Measurements from ENCODE around the gene MADCAM1. TPM values are rescaled to one million over a fixed set of nuclear protein-coding genes. Genes with fewer than 3 reads are reported as not detected.

Gene MADCAM1
- total and polyA plus RNA-seq, 10 donors: 3.0 to 33.6 (median 5.6) TPM

GRCh38 chr19:533364-534058 lies 37.2 kb downstream of the MADCAM1 start:
- Histone ChIP-seq H3K27me3 (replicated peaks in 1 of 7) (no peaks in the 10 kb centered on the region), H3K9me3 (no peaks in the 10 kb centered on the region), H3K4me3 (peak overlapping the region in 7 of 8 donors; percentile 85 to 99 (median 96)), H3K4me1 (peaks cover 17 to 62% (median 45%) of the 10 kb centered on the region in 6 donors), H3K27ac (peak overlapping the region; percentile 69 to 99 (median 96)), H3K36me3 (peaks cover 0 to 43% (median 28%) of the 10 kb centered on the region in 6 donors)
- intact Hi-C loops (cut with DNase I; ENCODE audit: low total_unique reads): loop anchor here (5.0 kb wide), 1 partner anchor 39 kb away; the partner anchor contains the start of gene BSG
- DNase-seq: no peak
- WGBS, 5 donors: 49 to 65% (median 57%) methylated on average over 3 to 25 of the region's 25 CpGs
- no peak for TF ChIP-seq POLR2A (IDR thresholded peaks at IDR 0.05)
- TF ChIP-seq POLR2AphosphoS5 (IDR thresholded peaks at IDR 0.05): no peak
- no peak for TF ChIP-seq CTCF (IDR thresholded peaks at IDR 0.05 in 8 of 11, conservative IDR thresholded peaks at IDR 0.05 in 3 of 11)

DNA sequence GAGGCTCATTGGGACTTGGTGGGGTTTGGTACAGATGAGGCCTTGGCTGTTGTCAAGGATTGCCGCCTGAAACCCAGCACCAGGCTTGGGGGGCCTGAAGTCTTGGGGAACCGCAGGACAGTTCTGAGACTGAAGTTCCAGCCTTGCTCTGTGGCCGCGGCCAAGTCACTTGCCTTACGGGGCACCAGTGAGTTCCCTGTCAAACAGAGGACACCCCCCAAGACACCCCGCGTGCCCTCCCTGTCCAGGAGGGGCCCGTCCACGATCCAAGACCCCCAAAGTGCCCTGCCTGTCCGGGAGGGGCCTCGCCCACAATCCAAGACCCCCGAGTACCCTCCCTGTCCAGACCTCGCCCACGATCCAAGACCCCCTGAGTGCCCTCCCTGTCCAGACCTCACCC lies 37.8 kb downstream of the MADCAM1 start:
- peak; percentile 72 for DNase-seq
- H3K36me3 ChIP-seq: peaks cover 0 to 48% (median 34%) of the 10 kb centered on the region in 6 donors
- no peak for TF ChIP-seq POLR2A (IDR thresholded peaks at IDR 0.05)
- TF ChIP-seq POLR2AphosphoS5 (IDR thresholded peaks at IDR 0.05): no peak
- TF ChIP-seq CTCF (IDR thresholded peaks at IDR 0.05 in 8 of 11, conservative IDR thresholded peaks at IDR 0.05 in 3 of 11): no peak
- H3K9me3 ChIP-seq: no peaks in the 10 kb centered on the region
- H3K27ac ChIP-seq: peak overlapping the region; percentile 69 to 99 (median 96)
- H3K4me1 ChIP-seq: peaks cover 17 to 66% (median 45%) of the 10 kb centered on the region in 6 donors
- 71 to 92% (median 89%) methylated on average over 6 to 14 of the region's 14 CpGs for WGBS, 5 donors
- no peaks in the 10 kb centered on the region for H3K27me3 ChIP-seq (replicated peaks in 1 of 7)
- intact Hi-C loops (cut with DNase I; ENCODE audit: low total_unique reads): loop anchor here (5.0 kb wide), 1 partner anchor 38 kb away; the partner anchor contains the start of gene BSG
- H3K4me3 ChIP-seq: peak overlapping the region in 3 of 8 donors; percentile 96 to 99 (median 99)

DNA sequence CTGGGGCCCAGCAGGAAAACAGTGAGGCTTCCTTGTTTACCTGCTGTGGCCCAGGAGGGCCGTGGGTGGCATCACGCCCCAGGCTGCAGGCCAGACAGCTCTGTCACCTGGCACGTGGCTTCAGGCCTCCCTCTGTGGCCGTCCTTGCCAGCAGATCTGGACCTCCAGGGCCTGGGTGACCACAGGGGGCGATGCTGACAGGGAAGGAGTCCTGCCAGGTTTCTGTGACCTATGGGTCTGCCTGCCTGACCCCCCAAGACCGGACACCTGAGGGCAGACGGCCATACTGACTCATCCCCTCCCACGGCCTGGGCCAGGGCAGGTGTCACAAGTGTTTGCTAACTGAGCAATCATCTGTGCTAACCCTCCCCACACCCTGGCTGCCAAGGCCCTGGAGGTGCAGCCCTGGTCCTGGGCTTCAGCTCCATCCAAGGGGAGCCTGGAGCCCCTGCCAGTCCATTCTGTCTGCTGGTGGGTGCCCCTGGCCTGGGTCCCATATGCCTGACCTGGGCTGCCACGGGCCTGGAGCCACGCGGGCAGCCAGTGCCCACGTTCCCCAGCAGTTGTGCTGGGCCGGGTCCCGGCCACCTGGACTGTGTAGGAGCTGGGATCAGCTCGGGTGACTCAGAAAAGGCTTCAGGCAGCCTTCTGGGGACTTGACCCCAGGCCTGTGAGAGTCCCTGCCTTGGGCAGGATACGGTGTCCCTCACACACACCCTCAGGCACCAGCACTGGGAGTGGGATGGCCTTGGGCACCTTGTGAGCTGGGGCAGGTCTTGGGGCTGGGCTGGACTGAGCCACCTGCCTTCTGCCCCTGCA lies 38.9 kb downstream of the MADCAM1 start:
- H3K27ac ChIP-seq: peak overlapping the region in 2 of 8 donors; percentile 23 to 42
- intact Hi-C loops (cut with DNase I; ENCODE audit: low total_unique reads): no loop called here
- peaks cover 17 to 71% (median 44%) of the 10 kb centered on the region in 6 donors for H3K4me1 ChIP-seq
- 69 to 91% (median 82%) methylated on average over 5 to 16 of the region's 16 CpGs for WGBS, 5 donors
- no peaks in the 10 kb centered on the region for H3K27me3 ChIP-seq (replicated peaks in 1 of 7)
- no peak overlapping the region for H3K4me3 ChIP-seq
- peak; percentile 75 for DNase-seq
- peaks cover 0 to 56% (median 40%) of the 10 kb centered on the region in 6 donors for H3K36me3 ChIP-seq
- no peak for TF ChIP-seq POLR2AphosphoS5 (IDR thresholded peaks at IDR 0.05)
- TF ChIP-seq POLR2A (IDR thresholded peaks at IDR 0.05): no peak
- TF ChIP-seq CTCF (IDR thresholded peaks at IDR 0.05 in 8 of 11, conservative IDR thresholded peaks at IDR 0.05 in 3 of 11): no peak
- H3K9me3 ChIP-seq: no peaks in the 10 kb centered on the region

Measured in spleen (tissue), 11 donors.